GM12891 (cell line): Measurements from ENCODE around the gene NCKIPSD.

ENCODE experiments used
- SPI1 ChIP-seq: IDR thresholded peaks from 2 replicates; pipeline ENCODE4 v1.6.1; 2011; ENCODE audit warnings: low read depth, low read length, control low read depth
- TAF1 ChIP-seq: IDR thresholded peaks from 2 replicates; pipeline ENCODE4 v1.6.1; 2011; ENCODE audit warnings: low read depth, low read length, control low read depth

DNA sequence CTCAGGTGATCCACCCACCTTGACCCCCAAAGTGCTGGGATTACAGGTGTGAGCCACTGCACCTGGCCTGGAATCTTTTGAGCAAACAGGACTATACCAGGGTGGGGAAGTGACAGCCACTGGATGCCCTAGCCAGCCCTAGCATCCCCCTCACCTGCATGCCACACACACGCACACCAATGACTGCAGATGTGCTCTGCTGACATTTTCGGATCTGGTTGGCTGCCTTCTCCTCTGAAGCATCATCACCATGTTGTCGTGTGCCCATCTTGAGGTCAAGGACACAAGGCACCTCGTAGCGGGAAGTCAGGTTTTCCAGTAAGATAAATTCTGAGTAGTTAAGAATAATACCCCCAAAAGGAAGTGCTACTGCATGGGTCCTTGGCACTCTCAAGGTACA is 3.7 kb upstream of the NCKIPSD start:
- TF ChIP-seq TAF1 (no peak), SPI1 (no peak)
